Liver (tissue), 3 donors: ENCODE data around the gene LDLRAD3.

Experiments used
- ATF3 ChIP-seq: IDR thresholded peaks from 2 replicates; pipeline ENCODE4 v1.6.1; 2016; ENCODE audit warnings: antibody characterized with exemption
- CTCF ChIP-seq: fragments of 150-350 bp; IDR thresholded peaks from 2 replicates; pipeline ENCODE4 v1.5.1; 2017; ENCODE audit warnings: improper control_type of control experiment, low read depth, low read length; ENCODE audit not compliant: missing input control
- EGR1 ChIP-seq, 2 donors: IDR thresholded peaks; 2 replicates each; pipeline ENCODE4 v1.6.1; 2016 to 2018; ENCODE audit warnings: antibody characterized with exemption in 2 of 2, low read depth in 2 of 2
- FOXA1 ChIP-seq: IDR thresholded peaks from 2 replicates; pipeline ENCODE4 v1.6.1; 2016; ENCODE audit warnings: antibody characterized with exemption
- HNF4G ChIP-seq: IDR thresholded peaks from 2 replicates; pipeline ENCODE4 v1.6.1; 2016; ENCODE audit warnings: antibody characterized with exemption
- JUND ChIP-seq, 2 donors: IDR thresholded peaks; 2 replicates each; pipeline ENCODE4 v1.6.1; 2016; ENCODE audit warnings: antibody characterized with exemption in 2 of 2
- RAD21 ChIP-seq, 2 donors: IDR thresholded peaks; 2 replicates each; pipeline ENCODE4 v1.6.1; 2016; ENCODE audit warnings: antibody characterized with exemption in 2 of 2, mild to moderate bottlenecking in 2 of 2
- REST ChIP-seq: IDR thresholded peaks from 2 replicates; pipeline ENCODE4 v1.6.1; 2016; ENCODE audit warnings: antibody characterized with exemption, mild to moderate bottlenecking
- RXRA ChIP-seq, 2 donors: IDR thresholded peaks; 2 replicates each; pipeline ENCODE4 v1.6.1; 2017 to 2018; ENCODE audit warnings: antibody characterized with exemption in 2 of 2, mild to moderate bottlenecking in 1 of 2
- SP1 ChIP-seq: IDR thresholded peaks from 2 replicates; pipeline ENCODE4 v1.6.1; 2018; ENCODE audit warnings: antibody characterized with exemption, mild to moderate bottlenecking
- TAF1 ChIP-seq: conservative IDR thresholded peaks from 2 replicates; pipeline ENCODE4 v1.6.1; 2016; ENCODE audit warnings: antibody characterized with exemption, mild to moderate bottlenecking
- YY1 ChIP-seq: IDR thresholded peaks from 2 replicates; pipeline ENCODE4 v1.6.1; 2016; ENCODE audit warnings: antibody characterized with exemption, mild to moderate bottlenecking
- ZBTB33 ChIP-seq: IDR thresholded peaks from 2 replicates; pipeline ENCODE4 v1.6.1; 2016; ENCODE audit warnings: antibody characterized with exemption
- donor health status: healthy.
- donor health status: healthy.

- TF ChIP-seq CTCF = no peak
- no peak for TF ChIP-seq REST
- TF ChIP-seq YY1 = no peak
- no peak for TF ChIP-seq ZBTB33
- TF ChIP-seq TAF1 = no peak
- no peak for TF ChIP-seq ATF3
- TF ChIP-seq FOXA1 = no peak
- TF ChIP-seq RAD21 (IDR thresholded peaks at IDR 0.05) = no peak
- no peak for TF ChIP-seq SP1
- no peak for TF ChIP-seq JUND (IDR thresholded peaks at IDR 0.05)
- TF ChIP-seq RXRA (IDR thresholded peaks at IDR 0.05) = no peak
- TF ChIP-seq EGR1 (IDR thresholded peaks at IDR 0.05; ENCODE audit: low read depth in 2 of 2) = no peak
- TF ChIP-seq HNF4G = no peak
These were observed 203.6 kb downstream of the LDLRAD3 start for GRCh38 chr11:36147491-36147890.
